Right cardiac atrium (tissue), 5 donors: ENCODE measurements around the gene SCLY. TPM values are rescaled to one million over a fixed set of nuclear protein-coding genes. Genes with fewer than 3 reads are reported as not detected.
"Not testable (repeated sequence)": the region's sequence is repeated elsewhere in the genome, so short reads cannot be mapped to it uniquely, and the experiment has no call there.

Source experiments
- ATAC-seq, 2 donors: fragments of 200-7000 bp; cut with Tn5 transposase; one replicate each; pipeline versions ENCODE4 v1.8.0 to v1.9.1; 2020; ENCODE audit warnings: moderate library complexity in 2 of 2, mild to moderate bottlenecking in 1 of 2
- DNase-seq, 3 donors: peaks; one replicate each; pipeline ENCODE4 v3.0.0-alpha.2; 2020
- H3K27ac ChIP-seq: one replicate; pipeline ENCODE4 v1.5.1; 2013; ENCODE audit warnings: mild to moderate bottlenecking, low read length, control low read depth, moderate library complexity
- H3K27me3 ChIP-seq: one replicate; pipeline ENCODE4 v1.6.1; 2013; ENCODE audit not compliant: control insufficient read depth, insufficient read depth
- H3K4me1 ChIP-seq: one replicate; pipeline ENCODE4 v1.6.1; 2013; ENCODE audit warnings: low read length; ENCODE audit not compliant: control insufficient read depth, insufficient read depth
- H3K4me3 ChIP-seq: one replicate; pipeline ENCODE4 v1.5.1; 2013; ENCODE audit warnings: low read length, control low read depth
- H3K9me3 ChIP-seq: one replicate; pipeline ENCODE4 v1.6.1; 2013; ENCODE audit warnings: low read length; ENCODE audit not compliant: control insufficient read depth
- WGBS: extraction: QIAGEN DNeasy Blood & Tissue Kit; methylation state at CpG from one replicate; pipeline ENCODE4 v1.1.7; 2013; 5-methylcytosine and 5-hydroxymethylcytosine counted together
- intact Hi-C, 4 donors: fragments of 100-400 bp; cut with DNase I; formaldehyde crosslinking; loops; one replicate each; pipeline versions ENCODE4 v1.11.0 to v1.14.0; 2022 to 2023
- polyA plus RNA-seq: library from polyadenylated mRNA; stranded (reverse); fragments of 200-250 nt; gene quantifications from one replicate; pipeline ENCODE4 v1.2.3, GENCODE V29; 2013
- total RNA-seq, 4 donors: library from RNA; stranded (reverse); fragmentation: NEBNext Ultra II Directional; extraction: Animal tissue kit (Norgen Biotek cat#: 25700); gene quantifications; one replicate each; pipeline ENCODE4 v1.2.1, GENCODE V29; 2021
- donor health status: healthy with polysubstance abuse.
- donor health status: DM: no; HTN: yes; CAD: no.
- donor health status: DM: no; HTN: no; CAD: no.
- donor health status: DM: no; HTN: yes; CAD: no; lungs with severe emphysema.
- donor health status: DM: yes; HTN: yes; CAD: no.

Gene SCLY
- total and polyA plus RNA-seq, 5 donors = 8.2 to 14.2 (median 11.2) TPM

- Histone ChIP-seq H3K27ac (no peak overlapping the region), H3K4me3 (no peak overlapping the region), H3K9me3 (no peaks in the 10 kb centered on the region), H3K4me1 (peaks cover 2% of the 10 kb centered on the region), H3K27me3 (no peaks in the 10 kb centered on the region)
- WGBS = 86% methylated on average over 9 of the region's 9 CpGs
- DNase-seq = no peak
- intact Hi-C loops = no loop called here
- no peak for ATAC-seq
Measured at GRCh38 chr2:238025741-238026360, 35.0 kb upstream of the SCLY start.

- Histone ChIP-seq H3K27me3 (no peaks in the 10 kb centered on the region), H3K4me3 (no peak overlapping the region), H3K4me1 (peaks cover 2% of the 10 kb centered on the region), H3K27ac (no peak overlapping the region), H3K9me3 (no peaks in the 10 kb centered on the region)
- DNase-seq (no peak), ATAC-seq (no peak)
- WGBS = 75% methylated on average over 4 of the region's 4 CpGs
- intact Hi-C loops = no loop called here
Measured at GRCh38 chr2:238027058-238027457, 33.7 kb upstream of the SCLY start.

- intact Hi-C loops = no loop called here
- Histone ChIP-seq H3K4me3 (no peak overlapping the region), H3K4me1 (peaks cover under 1% of the 10 kb centered on the region), H3K9me3 (no peaks in the 10 kb centered on the region), H3K27ac (no peak overlapping the region), H3K27me3 (no peaks in the 10 kb centered on the region)
- WGBS = 79% methylated on average over 9 of the region's 9 CpGs
- ATAC-seq = no peak
- DNase-seq = no peak
Measured at GRCh38 chr2:238027591-238028415, 33.0 kb upstream of the SCLY start.

- WGBS = 97% methylated on average over 3 of the region's 3 CpGs
- no peak for ATAC-seq
- DNase-seq = no peak
- intact Hi-C loops = no loop called here
- H3K4me1 ChIP-seq = no peaks in the 10 kb centered on the region
- H3K27me3 ChIP-seq = no peaks in the 10 kb centered on the region
- no peaks in the 10 kb centered on the region for H3K9me3 ChIP-seq
- H3K4me3 ChIP-seq = no peak overlapping the region
- no peak overlapping the region for H3K27ac ChIP-seq
Measured at GRCh38 chr2:238029853-238030252, 30.9 kb upstream of the SCLY start.

GRCh38 chr2:238030422-238031155 lies 30.2 kb upstream of the SCLY start:
- no peak overlapping the region for H3K27ac ChIP-seq
- H3K27me3 ChIP-seq = no peaks in the 10 kb centered on the region
- WGBS = 89% methylated on average over 8 of the region's 8 CpGs
- no peak for ATAC-seq
- no peak for DNase-seq
- no peaks in the 10 kb centered on the region for H3K9me3 ChIP-seq
- H3K4me3 ChIP-seq = no peak overlapping the region
- H3K4me1 ChIP-seq = no peaks in the 10 kb centered on the region
- intact Hi-C loops = no loop called here

GRCh38 chr2:238031751-238032150 lies 29.1 kb upstream of the SCLY start:
- H3K9me3 ChIP-seq = no peaks in the 10 kb centered on the region
- intact Hi-C loops = no loop called here
- H3K4me3 ChIP-seq = no peak overlapping the region
- 97% methylated on average over 4 of the region's 4 CpGs for WGBS
- ATAC-seq (no peak), DNase-seq (no peak)
- H3K4me1 ChIP-seq = no peaks in the 10 kb centered on the region
- H3K27me3 ChIP-seq = no peaks in the 10 kb centered on the region
- H3K27ac ChIP-seq = no peak overlapping the region

GRCh38 chr2:238032755-238033337 lies 28.0 kb upstream of the SCLY start:
- WGBS = 46% methylated on average over 4 of the region's 4 CpGs
- no peak for ATAC-seq

GRCh38 chr2:238033991-238034390 lies 26.8 kb upstream of the SCLY start:
- H3K4me1 ChIP-seq, H3K27me3 ChIP-seq, H3K9me3 ChIP-seq, H3K27ac ChIP-seq, ATAC-seq, H3K4me3 ChIP-seq, intact Hi-C loops, DNase-seq: not testable (repeated sequence)
- WGBS = 98% methylated on average over 9 of the region's 9 CpGs

More at GRCh38 chr2:238032755-238033337, 28.0 kb upstream of the SCLY start:
- Histone ChIP-seq H3K4me1 (no peaks in the 10 kb centered on the region), H3K9me3 (no peaks in the 10 kb centered on the region), H3K27ac (no peak overlapping the region), H3K4me3 (no peak overlapping the region), H3K27me3 (no peaks in the 10 kb centered on the region)
- intact Hi-C loops = no loop called here
- no peak for DNase-seq

GRCh38 chr2:238038203-238038602 lies 22.6 kb upstream of the SCLY start:
- WGBS = 96% methylated on average over 8 of the region's 8 CpGs
- Histone ChIP-seq H3K4me3 (no peak overlapping the region), H3K4me1 (no peaks in the 10 kb centered on the region), H3K9me3 (no peaks in the 10 kb centered on the region), H3K27me3 (no peaks in the 10 kb centered on the region), H3K27ac (no peak overlapping the region)
- ATAC-seq = no peak
- intact Hi-C loops = no loop called here
- no peak for DNase-seq

GRCh38 chr2:238039151-238039550 lies 21.6 kb upstream of the SCLY start:
- Histone ChIP-seq H3K9me3 (no peaks in the 10 kb centered on the region), H3K27me3 (no peaks in the 10 kb centered on the region), H3K27ac (no peak overlapping the region), H3K4me1 (no peaks in the 10 kb centered on the region), H3K4me3 (no peak overlapping the region)
- DNase-seq (no peak), ATAC-seq (no peak)
- intact Hi-C loops = no loop called here
- 90% methylated on average over 6 of the region's 6 CpGs for WGBS

- ATAC-seq (no peak), DNase-seq (no peak)
- no peak overlapping the region for H3K4me3 ChIP-seq
- no peaks in the 10 kb centered on the region for H3K27me3 ChIP-seq
- H3K9me3 ChIP-seq = no peaks in the 10 kb centered on the region
- WGBS = 96% methylated on average over 11 of the region's 11 CpGs
- H3K4me1 ChIP-seq = no peaks in the 10 kb centered on the region
- no peak overlapping the region for H3K27ac ChIP-seq
- intact Hi-C loops = no loop called here
Measured at GRCh38 chr2:238039985-238040384, 20.8 kb upstream of the SCLY start.
